Measurements from ENCODE around the gene SLCO3A1.

- TF ChIP-seq CTCF (conservative IDR thresholded peaks at IDR 0.05 in 1 of 2, IDR thresholded peaks at IDR 0.05 in 1 of 2; ENCODE audit: low read depth in 1 of 2, low read length in 2 of 2): no peak
- no peak for TF ChIP-seq EZH2 (IDR thresholded peaks at IDR 0.05; ENCODE audit: low read length, missing control alignments)
Measured at GRCh38 chr15:92142242-92143232, 289.0 kb downstream of the SLCO3A1 start.
